H1 (cell line): ENCODE measurements around the gene PDE8B. TPM values are rescaled to one million over a fixed set of nuclear protein-coding genes. Genes with fewer than 3 reads are reported as not detected.

ENCODE experiments used
- CTCF ChIA-PET: fragments of 300-600 bp; sonication (Branson Sonifier 250); formaldehyde crosslinking; loops from one replicate; lab custom pipeline; 2021; ENCODE audit not compliant: partially characterized antibody; lab: Charles Lee
- POLR2A ChIA-PET: fragments of 300-600 bp; sonication (Branson Sonifier 250); formaldehyde crosslinking; loops from one replicate; lab custom pipeline; 2021; ENCODE audit warnings: inconsistent platforms; ENCODE audit not compliant: partially characterized antibody; lab: Charles Lee
- DNase-seq, 2 experiments: peaks; one replicate each; pipeline versions ENCODE4 v3.0.0 to v3.0.0-alpha.2; 2010 to 2022; ENCODE audit warnings: low spot score in 2 of 2, low read depth in 1 of 2, mixed read lengths in 1 of 2
- FAIRE-seq: peaks from 2 replicates; lab custom pipeline; 2011; peaks lifted over from hg19 to GRCh38; lab: Jason Lieb, UNC
- H2AFZ ChIP-seq: 2 replicates; pipeline ENCODE4 v1.8.1; 2012; ENCODE audit warnings: low read length, inconsistent platforms
- H2AK5ac ChIP-seq: 2 replicates; pipeline ENCODE4 v1.6.1; 2013; ENCODE audit warnings: low read depth, low read length
- H2BK120ac ChIP-seq: replicated peaks from 2 replicates; pipeline ENCODE3; 2013; ENCODE audit warnings: low read depth, low read length, inconsistent platforms
- H2BK12ac ChIP-seq: 2 replicates; pipeline ENCODE4 v1.6.1; 2013; ENCODE audit warnings: low read depth, low read length
- H2BK15ac ChIP-seq: 2 replicates; pipeline ENCODE4 v1.6.1; 2013; ENCODE audit warnings: low read length
- H2BK20ac ChIP-seq: 2 replicates; pipeline ENCODE4 v1.6.1; 2013; ENCODE audit warnings: low read length
- H2BK5ac ChIP-seq: 2 replicates; pipeline ENCODE4 v1.6.1; 2013; ENCODE audit warnings: low read depth, low read length
- H3K14ac ChIP-seq: 2 replicates; pipeline ENCODE4 v1.6.1; 2013; ENCODE audit warnings: inconsistent platforms; ENCODE audit not compliant: insufficient read length
- H3K18ac ChIP-seq: 2 replicates; pipeline ENCODE4 v1.6.1; 2013; ENCODE audit warnings: low read length; ENCODE audit errors: extremely low read depth
- H3K23ac ChIP-seq: 2 replicates; pipeline ENCODE4 v1.6.1; 2013; ENCODE audit warnings: inconsistent platforms; ENCODE audit not compliant: insufficient read length
- H3K23me2 ChIP-seq: 2 replicates; pipeline ENCODE4 v1.6.1; 2013; ENCODE audit warnings: low read depth, low read length
- H3K27ac ChIP-seq: 2 replicates; pipeline ENCODE4 v1.6.1; 2011; ENCODE audit warnings: low read depth, low read length, inconsistent platforms
- H3K27me3 ChIP-seq, 4 experiments: replicated peaks in 1 of 4; 1 replicate in 1 of 4; 2 replicates in 3 of 4; pipeline versions ENCODE4 v1.6.1 to v1.8.1; 2011 to 2013; ENCODE audit warnings: low read length in 3 of 4, mild to moderate bottlenecking in 3 of 4, inconsistent platforms in 2 of 4, mixed read lengths in 2 of 4, moderate library complexity in 1 of 4; ENCODE audit not compliant: control insufficient read depth in 3 of 4, insufficient read depth in 3 of 4; ENCODE audit errors: extremely low read depth in 1 of 4
- H3K36me3 ChIP-seq, 4 experiments: 2 replicates each; pipeline versions ENCODE4 v1.6.1 to v1.8.1; 2011 to 2013; ENCODE audit warnings: mild to moderate bottlenecking in 4 of 4, low read length in 3 of 4, moderate library complexity in 2 of 4, control low read depth in 1 of 4, inconsistent platforms in 1 of 4; ENCODE audit not compliant: insufficient read depth in 4 of 4, control insufficient read depth in 2 of 4
- H3K4ac ChIP-seq: replicated peaks from 2 replicates; pipeline ENCODE3; 2013; ENCODE audit warnings: low read length, low read depth, mixed read lengths, inconsistent platforms; ENCODE audit not compliant: insufficient read length
- H3K4me1 ChIP-seq, 4 experiments: replicated peaks in 1 of 4; 1 replicate in 1 of 4; 2 replicates in 3 of 4; pipeline versions ENCODE4 v1.6.1 to v1.8.1; 2011 to 2013; ENCODE audit warnings: low read length in 3 of 4, inconsistent platforms in 2 of 4, mixed read lengths in 1 of 4; ENCODE audit not compliant: insufficient read depth in 4 of 4, control insufficient read depth in 3 of 4
- H3K4me2 ChIP-seq, 2 experiments: 2 replicates each; pipeline versions ENCODE4 v1.6.1 to v1.8.1; 2011 to 2013; ENCODE audit warnings: low read depth in 2 of 2, low read length in 2 of 2, control low read depth in 1 of 2, inconsistent platforms in 1 of 2, mild to moderate bottlenecking in 1 of 2; ENCODE audit not compliant: insufficient read depth in 1 of 2
- H3K4me3 ChIP-seq, 4 experiments: fragments of 200-600, 300-600 bp in 1 of 4; sonication (generic), shearing (Covaris generic), sonication (Bioruptor Twin) in 1 of 4; 2 replicates each; pipeline versions ENCODE4 v1.5.1 to v1.8.1; 2011 to 2016; ENCODE audit warnings: low read length in 4 of 4, low read depth in 3 of 4, control low read depth in 2 of 4, inconsistent platforms in 2 of 4, mild to moderate bottlenecking in 2 of 4, mixed read lengths in 1 of 4, moderate library complexity in 1 of 4; ENCODE audit not compliant: insufficient read depth in 2 of 4; ENCODE audit errors: extremely low read depth in 1 of 4
- H3K56ac ChIP-seq: replicated peaks from 2 replicates; pipeline ENCODE3; 2013; ENCODE audit warnings: low read depth, mild to moderate bottlenecking, mixed read lengths, low read length, inconsistent platforms; ENCODE audit not compliant: insufficient read length
- H3K79me1 ChIP-seq: 2 replicates; pipeline ENCODE4 v1.6.1; 2013; ENCODE audit warnings: low read depth, low read length, control low read depth
- H3K79me2 ChIP-seq, 2 experiments: 2 replicates each; pipeline versions ENCODE4 v1.6.1 to v1.8.1; 2012 to 2013; ENCODE audit warnings: low read length in 2 of 2, mild to moderate bottlenecking in 2 of 2, inconsistent platforms in 1 of 2; ENCODE audit not compliant: insufficient read depth in 2 of 2, control insufficient read depth in 1 of 2
- H3K9ac ChIP-seq, 4 experiments: replicated peaks in 1 of 4; 1 replicate in 1 of 4; 2 replicates in 3 of 4; pipeline versions ENCODE4 v1.6.1 to v1.8.1; 2011 to 2013; ENCODE audit warnings: low read depth in 3 of 4, low read length in 3 of 4, control low read depth in 2 of 4, mild to moderate bottlenecking in 2 of 4, moderate library complexity in 2 of 4, inconsistent platforms in 1 of 4; ENCODE audit errors: extremely low read depth in 1 of 4
- H3K9me3 ChIP-seq, 2 experiments: 2 replicates each; pipeline versions ENCODE4 v1.6.1 to v1.8.1; 2012 to 2013; ENCODE audit warnings: mild to moderate bottlenecking in 2 of 2, moderate library complexity in 2 of 2, control low read depth in 1 of 2, inconsistent platforms in 1 of 2, low read depth in 1 of 2, low read length in 1 of 2, mixed read lengths in 1 of 2; ENCODE audit not compliant: insufficient read depth in 2 of 2
- H4K20me1 ChIP-seq, 2 experiments: replicated peaks in 1 of 2; 2 replicates each; pipeline versions ENCODE3 to v1.8.1; 2011 to 2013; ENCODE audit warnings: inconsistent platforms in 2 of 2, low read length in 2 of 2, mild to moderate bottlenecking in 1 of 2; ENCODE audit not compliant: insufficient read depth in 2 of 2, control insufficient read depth in 1 of 2
- H4K5ac ChIP-seq: 2 replicates; pipeline ENCODE4 v1.6.1; 2013; ENCODE audit warnings: low read length, low read depth, mixed read lengths, inconsistent platforms; ENCODE audit not compliant: insufficient read length
- H4K8ac ChIP-seq: 2 replicates; pipeline ENCODE4 v1.8.0; 2013; ENCODE audit warnings: mild to moderate bottlenecking, moderate library complexity, low read length, inconsistent platforms; ENCODE audit not compliant: insufficient read depth; ENCODE audit errors: extremely low read depth
- H4K91ac ChIP-seq: replicated peaks from 2 replicates; pipeline ENCODE3; 2013; ENCODE audit warnings: low read length, mixed read lengths, inconsistent platforms; ENCODE audit not compliant: insufficient read length
- CBX5 ChIP-seq: fragments of 300-800, 300-1000 bp; sonication (generic); IDR thresholded peaks from 2 replicates; pipeline ENCODE4 v1.7.1; 2016; ENCODE audit warnings: antibody characterized with exemption, low read length, low read depth
- CREB1 ChIP-seq: IDR thresholded peaks from 2 replicates; pipeline ENCODE4 v1.6.1; 2012; ENCODE audit warnings: inconsistent platforms
- E2F6 ChIP-seq: IDR thresholded peaks from 2 replicates; pipeline ENCODE4 v1.6.1; 2012; ENCODE audit warnings: inconsistent platforms
- GABPA ChIP-seq: IDR thresholded peaks from 2 replicates; pipeline ENCODE4 v1.6.1; 2011; ENCODE audit warnings: mild to moderate bottlenecking, low read length, moderate library complexity, borderline replicate concordance; ENCODE audit not compliant: insufficient read depth
- KDM5A ChIP-seq: fragments of 200-600 bp; IDR thresholded peaks from 2 replicates; pipeline ENCODE4 v1.7.1; 2012; ENCODE audit warnings: mild to moderate bottlenecking, low read length, inconsistent platforms, mixed read lengths
- POLR2A ChIP-seq, 2 experiments: IDR thresholded peaks; 1 replicate in 1 of 2; 2 replicates in 1 of 2; pipeline ENCODE4 v1.6.1; 2011; ENCODE audit warnings: low read depth in 2 of 2, low read length in 2 of 2, mild to moderate bottlenecking in 2 of 2; ENCODE audit errors: control extremely low read depth in 1 of 2
- POU5F1 ChIP-seq: IDR thresholded peaks from 2 replicates; pipeline ENCODE4 v1.6.1; 2011; ENCODE audit warnings: low read depth, mild to moderate bottlenecking, low read length, moderate library complexity
- RAD21 ChIP-seq, 2 experiments: IDR thresholded peaks in 1 of 2; conservative IDR thresholded peaks in 1 of 2; 2 replicates each; pipeline ENCODE4 v1.6.1; 2011; ENCODE audit warnings: low read depth in 2 of 2, low read length in 2 of 2, improper control_type of control experiment in 1 of 2, inconsistent platforms in 1 of 2, mild to moderate bottlenecking in 1 of 2, moderate library complexity in 1 of 2
- SP1 ChIP-seq: IDR thresholded peaks from 2 replicates; pipeline ENCODE4 v1.6.1; 2011; ENCODE audit warnings: low read depth, low read length
- SP2 ChIP-seq: IDR thresholded peaks from 2 replicates; pipeline ENCODE4 v1.6.1; 2012; ENCODE audit warnings: mild to moderate bottlenecking, low read length, inconsistent platforms
- SRF ChIP-seq: IDR thresholded peaks from 2 replicates; pipeline ENCODE4 v1.6.1; 2011; ENCODE audit warnings: mild to moderate bottlenecking, low read depth, low read length, moderate library complexity
- SUZ12 ChIP-seq: fragments of 200-600 bp; sonication (generic); IDR thresholded peaks from 2 replicates; pipeline ENCODE4 v1.6.1; 2012; ENCODE audit warnings: mild to moderate bottlenecking, inconsistent platforms, low read length, moderate library complexity, mixed read lengths
- TCF12 ChIP-seq: IDR thresholded peaks from 2 replicates; pipeline ENCODE4 v1.6.1; 2011; ENCODE audit warnings: low read depth, mild to moderate bottlenecking, low read length
- WGBS, 2 experiments: shearing (Covaris generic) in 1 of 2; methylation state at CpG; one replicate each; pipeline versions ENCODE4 v1.1.6 to v1.1.7; 2013 to 2015; ENCODE audit warnings: low lambda C conversion rate in 2 of 2, mixed read lengths in 2 of 2, inconsistent platforms in 1 of 2, low coverage in 1 of 2, missing lambda C conversion rate in 1 of 2; ENCODE audit not compliant: insufficient replicate concordance in 2 of 2, insufficient coverage in 1 of 2, insufficient read length in 1 of 2; ENCODE audit errors: extremely low coverage in 1 of 2, missing lambda C conversion rate in 1 of 2; 5-methylcytosine and 5-hydroxymethylcytosine counted together
- polyA plus RNA-seq, 7 experiments: library from polyadenylated mRNA; depleted of rRNA in 3 of 7; stranded (reverse) in 5 of 7; unstranded in 2 of 7; fragments of >200 nt in 5 of 7; fragments of 200-250 nt in 2 of 7; gene quantifications; 1 replicate in 5 of 7; 2 replicates in 1 of 7; 4 replicates in 1 of 7; pipeline versions ENCODE4 v1.2.1 to v1.2.3, GENCODE V29; 2011 to 2013; ENCODE audit warnings: missing spikeins in 2 of 7, mixed read lengths in 2 of 7
- total RNA-seq: library from RNA; stranded (reverse); fragmentation: NEBNext Ultra II Directional; extraction: Animal tissue kit (Norgen Biotek cat#: 25700); gene quantifications from 2 replicates; pipeline ENCODE4 v1.2.1, GENCODE V29; 2021

The PDE8B gene
- total and polyA plus RNA-seq, 2 of the 8 experiments (the other 6 are each of a cell fraction or from before 2014, with no cell fraction given): 0.32 to 1.1 TPM

- FAIRE-seq: no peak
- no peak overlapping the region for H3K18ac ChIP-seq
- no peaks in the 10 kb centered on the region for H3K27me3 ChIP-seq
- WGBS, 2 experiments: 89% methylated on average over 1 of the region's 1 CpG; no CpG with 5 or more reads in 1 of the 2 experiments
- H3K4me2 ChIP-seq: no peak overlapping the region
- H3K9me3 ChIP-seq: no peaks in the 10 kb centered on the region
- H4K20me1 ChIP-seq: no peaks in the 10 kb centered on the region
- H3K27ac ChIP-seq: no peak overlapping the region
- H4K91ac ChIP-seq: no peak overlapping the region
- H3K23me2 ChIP-seq: no peaks in the 10 kb centered on the region
- H3K4me1 ChIP-seq: peaks cover 2 to 4% (median 3%) of the 10 kb centered on the region in 4 experiments; a peak in 4 of 7 replicates
- H3K14ac ChIP-seq: no peak overlapping the region
- no peaks in the 10 kb centered on the region for H3K36me3 ChIP-seq
- no peak for DNase-seq
- H3K79me1 ChIP-seq: no peaks in the 10 kb centered on the region
- H2BK15ac ChIP-seq: no peak overlapping the region
- no peak overlapping the region for H3K56ac ChIP-seq
- H2BK5ac ChIP-seq: no peak overlapping the region
- no peak overlapping the region for H4K5ac ChIP-seq
- ChIA-PET CTCF (interaction anchor here (0.8 kb wide), 2 partner anchors 14 to 176 kb away, joined by 3 to 4 read pairs; no protein-coding TSS in a partner anchor), POLR2A (no interaction called here)
- no peak overlapping the region for H2BK12ac ChIP-seq
- H3K9ac ChIP-seq: no peak overlapping the region
- no peak overlapping the region for H3K4me3 ChIP-seq
- no peak overlapping the region for H3K4ac ChIP-seq
- H3K79me2 ChIP-seq: no peaks in the 10 kb centered on the region
- no peak overlapping the region for H2AFZ ChIP-seq
- no peak overlapping the region for H2BK120ac ChIP-seq
- H4K8ac ChIP-seq: no peak overlapping the region
- no peak overlapping the region for H3K23ac ChIP-seq
- no peak overlapping the region for H2BK20ac ChIP-seq
- H2AK5ac ChIP-seq: no peak overlapping the region
- TF ChIP-seq RAD21 (IDR thresholded peaks at IDR 0.05 in 1 of 2, conservative IDR thresholded peaks at IDR 0.05 in 1 of 2; ENCODE audit: low read depth in 2 of 2, low read length in 2 of 2): no peak
- TF ChIP-seq SUZ12: no peak
- TF ChIP-seq CBX5: no peak
- TF ChIP-seq SP2: no peak
- TF ChIP-seq CREB1: no peak
- no peak for TF ChIP-seq GABPA
- no peak for TF ChIP-seq TCF12
- no peak for TF ChIP-seq KDM5A
- TF ChIP-seq SRF: no peak
- TF ChIP-seq POLR2A (IDR thresholded peaks at IDR 0.05; ENCODE audit: control extremely low read depth in 1 of 2, low read depth in 2 of 2, low read length in 2 of 2): no peak
- TF ChIP-seq SP1: no peak
- no peak for TF ChIP-seq POU5F1
- no peak for TF ChIP-seq E2F6
Measured at GRCh38 chr5:77316871-77317661, 106.6 kb downstream of the PDE8B start.
